ENCODE measurements around the gene KDF1. TPM values are rescaled to one million over a fixed set of nuclear protein-coding genes. Genes with fewer than 3 reads are reported as not detected.

The KDF1 gene
- total RNA-seq, 2 experiments from 2014 or later = 0.95 to 1.2 TPM

- ATAC-seq (ENCODE audit: poor library complexity) = peak; percentile 6
- POLR2A ChIA-PET = interaction anchor here (1.0 to 1.2 kb wide), 2 partner anchors 60 to 268 kb away, joined by 3 read pairs; partner anchors contain the start of gene GPATCH3
- intact Hi-C loops (cut with DNase I, micrococcal nuclease) = no loop called here
Observed at GRCh38 chr1:26960625-26960966, 328 bp upstream of the KDF1 start.

GRCh38 chr1:26959270-26959669, 998 bp downstream of the KDF1 start:
- ATAC-seq (ENCODE audit: poor library complexity) (no peak), DNase-seq (no peak)
- Histone ChIP-seq H3K9me3 (ENCODE audit: control insufficient read depth in 1 of 2, insufficient read depth in 1 of 2, low read length in 2 of 2) (no peaks in the 10 kb centered on the region), H3K36me3 (ENCODE audit: insufficient read depth, low read length) (no peaks in the 10 kb centered on the region), H3K4me3 (ENCODE audit: low read length) (peak overlapping the region; percentile 58), H3K27ac (ENCODE audit: low read depth in 1 of 2, low read length in 2 of 2) (no peak overlapping the region), H3K4me1 (ENCODE audit: insufficient read depth, low read length) (peaks cover 18% of the 10 kb centered on the region), H3K27me3 (ENCODE audit: control insufficient read depth in 1 of 2, insufficient read depth in 2 of 2, low read length in 2 of 2) (peaks cover 6 to 8% of the 10 kb centered on the region in 2 experiments)
- Mint-ChIP-seq H3K4me3 (peak overlapping the region; percentile 75), H3K4me1 (ENCODE audit: low read depth) (peaks cover 7% of the 10 kb centered on the region), H3K27me3 (peaks cover 20% of the 10 kb centered on the region), H3K36me3 (ENCODE audit: low read depth) (no peaks in the 10 kb centered on the region), H3K9me3 (no peaks in the 10 kb centered on the region), H3K27ac (no peak overlapping the region)
- CTCF ChIA-PET = no interaction called here
- intact Hi-C loops (cut with DNase I, micrococcal nuclease) = no loop called here
- TF ChIP-seq CTCF (IDR thresholded peaks at IDR 0.05) = no peak
- POLR2A ChIA-PET = interaction anchor here (0.6 kb wide), 1 partner anchor 266 kb away, joined by 3 read pairs; no protein-coding TSS in a partner anchor

More at GRCh38 chr1:26960625-26960966, 328 bp upstream of the KDF1 start:
- no peak overlapping the region for H3K27ac Mint-ChIP-seq
- H3K27ac ChIP-seq (ENCODE audit: low read depth in 1 of 2, low read length in 2 of 2) = no peak overlapping the region
- peak overlapping the region; percentile 89 for H3K4me3 Mint-ChIP-seq
- peaks cover 7% of the 10 kb centered on the region for H3K4me1 Mint-ChIP-seq (ENCODE audit: low read depth)
- H3K27me3 Mint-ChIP-seq = peaks cover 28% of the 10 kb centered on the region
- H3K36me3 Mint-ChIP-seq (ENCODE audit: low read depth) = no peaks in the 10 kb centered on the region
- TF ChIP-seq CTCF (IDR thresholded peaks at IDR 0.05) = no peak
- H3K4me1 ChIP-seq (ENCODE audit: insufficient read depth, low read length) = peaks cover 18% of the 10 kb centered on the region
- no peaks in the 10 kb centered on the region for H3K9me3 Mint-ChIP-seq
- CTCF ChIA-PET = interaction anchor here (0.9 to 1.6 kb wide), 3 partner anchors 34 to 620 kb away, joined by 3 to 4 read pairs (median 3); partner anchors contain the start of gene GPATCH3
- peak overlapping the region; percentile 58 for H3K4me3 ChIP-seq (ENCODE audit: low read length)
- no peak for DNase-seq
- no peaks in the 10 kb centered on the region for H3K36me3 ChIP-seq (ENCODE audit: insufficient read depth, low read length)
- no peaks in the 10 kb centered on the region for H3K9me3 ChIP-seq (ENCODE audit: control insufficient read depth in 1 of 2, insufficient read depth in 1 of 2, low read length in 2 of 2)
- H3K27me3 ChIP-seq (ENCODE audit: control insufficient read depth in 1 of 2, insufficient read depth in 2 of 2, low read length in 2 of 2) = peaks cover 6 to 8% of the 10 kb centered on the region in 2 experiments

- intact Hi-C loops (cut with DNase I, micrococcal nuclease) = no loop called here
- H3K9me3 ChIP-seq (ENCODE audit: control insufficient read depth in 1 of 2, insufficient read depth in 1 of 2, low read length in 2 of 2) = no peaks in the 10 kb centered on the region
- ATAC-seq (ENCODE audit: poor library complexity) (no peak), DNase-seq (no peak)
- Mint-ChIP-seq H3K27me3 (peaks cover 10% of the 10 kb centered on the region), H3K36me3 (ENCODE audit: low read depth) (peaks cover 8% of the 10 kb centered on the region), H3K4me1 (ENCODE audit: low read depth) (peaks cover 7% of the 10 kb centered on the region), H3K9me3 (no peaks in the 10 kb centered on the region), H3K27ac (no peak overlapping the region), H3K4me3 (peak overlapping the region; percentile 62)
- ChIA-PET CTCF (interaction anchor here (0.6 kb wide), 1 partner anchor 10 kb away, joined by 3 read pairs; no protein-coding TSS in a partner anchor), POLR2A (no interaction called here)
- no peak for TF ChIP-seq CTCF (IDR thresholded peaks at IDR 0.05)
- H3K4me3 ChIP-seq (ENCODE audit: low read length) = no peak overlapping the region
- H3K27ac ChIP-seq (ENCODE audit: low read depth in 1 of 2, low read length in 2 of 2) = no peak overlapping the region
- H3K27me3 ChIP-seq (ENCODE audit: control insufficient read depth in 1 of 2, insufficient read depth in 2 of 2, low read length in 2 of 2) = peaks cover 6 to 8% of the 10 kb centered on the region in 2 experiments
- no peaks in the 10 kb centered on the region for H3K36me3 ChIP-seq (ENCODE audit: insufficient read depth, low read length)
- peaks cover 18% of the 10 kb centered on the region for H3K4me1 ChIP-seq (ENCODE audit: insufficient read depth, low read length)
Observed at GRCh38 chr1:26957306-26957705, 3.0 kb downstream of the KDF1 start.
